OCI-LY7 (cell line): ENCODE data around the gene MAGI1.

Experiments
- EZH2phosphoT487 ChIP-seq: fragments of 200-600 bp; sonication (generic); IDR thresholded peaks from 2 replicates; pipeline ENCODE4 v1.6.1; 2018; ENCODE audit warnings: low read depth, borderline replicate concordance, mild to moderate bottlenecking, mixed run types, antibody characterized with exemption, low read length, moderate library complexity, mixed read lengths
- TF ChIP-seq, protein P1 (sequence below): fragments of 200-600 bp; sonication (generic); conservative IDR thresholded peaks from 2 replicates; pipeline ENCODE4 v1.5.1; 2014; ENCODE audit warnings: mild to moderate bottlenecking, antibody characterized with exemption, low read length, moderate library complexity, mixed read lengths

DNA sequence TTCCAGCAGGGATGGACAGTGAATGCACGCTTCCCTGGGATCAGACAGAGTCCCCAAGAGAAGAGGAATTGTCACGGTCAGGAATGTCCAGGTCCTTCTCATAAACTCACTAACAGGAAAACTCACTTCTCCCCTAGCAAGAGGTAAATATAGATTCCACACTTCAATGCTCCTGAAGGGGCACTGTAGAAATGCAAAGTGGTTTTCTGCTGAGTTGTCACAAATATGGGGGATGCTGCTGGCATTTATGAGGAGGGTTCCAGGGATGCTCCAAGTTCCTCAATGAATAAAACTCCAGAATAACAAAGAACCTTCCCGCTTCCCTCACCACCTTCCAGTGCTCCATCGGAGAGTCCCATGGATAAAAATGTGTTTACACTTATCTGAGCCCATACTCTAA, 423.4 kb downstream of the MAGI1 start:
- TF ChIP-seq, protein P1, sequence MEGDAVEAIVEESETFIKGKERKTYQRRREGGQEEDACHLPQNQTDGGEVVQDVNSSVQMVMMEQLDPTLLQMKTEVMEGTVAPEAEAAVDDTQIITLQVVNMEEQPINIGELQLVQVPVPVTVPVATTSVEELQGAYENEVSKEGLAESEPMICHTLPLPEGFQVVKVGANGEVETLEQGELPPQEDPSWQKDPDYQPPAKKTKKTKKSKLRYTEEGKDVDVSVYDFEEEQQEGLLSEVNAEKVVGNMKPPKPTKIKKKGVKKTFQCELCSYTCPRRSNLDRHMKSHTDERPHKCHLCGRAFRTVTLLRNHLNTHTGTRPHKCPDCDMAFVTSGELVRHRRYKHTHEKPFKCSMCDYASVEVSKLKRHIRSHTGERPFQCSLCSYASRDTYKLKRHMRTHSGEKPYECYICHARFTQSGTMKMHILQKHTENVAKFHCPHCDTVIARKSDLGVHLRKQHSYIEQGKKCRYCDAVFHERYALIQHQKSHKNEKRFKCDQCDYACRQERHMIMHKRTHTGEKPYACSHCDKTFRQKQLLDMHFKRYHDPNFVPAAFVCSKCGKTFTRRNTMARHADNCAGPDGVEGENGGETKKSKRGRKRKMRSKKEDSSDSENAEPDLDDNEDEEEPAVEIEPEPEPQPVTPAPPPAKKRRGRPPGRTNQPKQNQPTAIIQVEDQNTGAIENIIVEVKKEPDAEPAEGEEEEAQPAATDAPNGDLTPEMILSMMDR: no peak
- no peak for TF ChIP-seq EZH2phosphoT487
